Mammary epithelial cell (primary cell): ENCODE measurements around the gene BMI1.

Experiments used
- EZH2 ChIP-seq: IDR thresholded peaks from 2 replicates; pipeline ENCODE4 v1.6.1; 2012; ENCODE audit warnings: low read length, inconsistent platforms, borderline replicate concordance
- TF ChIP-seq, protein P1 (sequence below), 2 donors: IDR thresholded peaks in 1 of 2; conservative IDR thresholded peaks in 1 of 2; 2 replicates each; pipeline ENCODE4 v1.5.1; 2011 to 2012; ENCODE audit warnings: inconsistent platforms in 2 of 2, low read length in 2 of 2, mild to moderate bottlenecking in 2 of 2, control low read depth in 1 of 2, low read depth in 1 of 2; ENCODE audit not compliant: insufficient read depth in 1 of 2; ENCODE audit errors: extremely low read depth in 1 of 2

DNA sequence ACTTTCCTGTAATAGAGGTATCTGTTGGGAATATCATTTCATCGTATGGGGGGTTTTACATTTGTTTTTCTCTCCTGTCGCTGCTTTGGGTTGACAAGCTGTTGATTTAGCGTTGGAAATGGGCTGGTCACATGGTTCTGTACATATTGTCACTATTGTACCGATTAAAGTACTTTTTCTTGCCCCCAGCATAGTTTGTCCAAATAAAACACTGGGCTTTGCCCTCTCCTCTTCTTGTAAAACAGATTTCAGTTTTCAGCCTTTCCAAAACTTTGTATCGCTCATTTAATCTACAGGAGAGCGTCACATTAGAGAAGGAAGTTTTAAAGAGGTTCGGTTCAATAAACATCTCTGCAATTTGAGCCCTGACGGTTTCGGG lies 4.0 kb downstream of the BMI1 start:
- TF ChIP-seq, protein P1, sequence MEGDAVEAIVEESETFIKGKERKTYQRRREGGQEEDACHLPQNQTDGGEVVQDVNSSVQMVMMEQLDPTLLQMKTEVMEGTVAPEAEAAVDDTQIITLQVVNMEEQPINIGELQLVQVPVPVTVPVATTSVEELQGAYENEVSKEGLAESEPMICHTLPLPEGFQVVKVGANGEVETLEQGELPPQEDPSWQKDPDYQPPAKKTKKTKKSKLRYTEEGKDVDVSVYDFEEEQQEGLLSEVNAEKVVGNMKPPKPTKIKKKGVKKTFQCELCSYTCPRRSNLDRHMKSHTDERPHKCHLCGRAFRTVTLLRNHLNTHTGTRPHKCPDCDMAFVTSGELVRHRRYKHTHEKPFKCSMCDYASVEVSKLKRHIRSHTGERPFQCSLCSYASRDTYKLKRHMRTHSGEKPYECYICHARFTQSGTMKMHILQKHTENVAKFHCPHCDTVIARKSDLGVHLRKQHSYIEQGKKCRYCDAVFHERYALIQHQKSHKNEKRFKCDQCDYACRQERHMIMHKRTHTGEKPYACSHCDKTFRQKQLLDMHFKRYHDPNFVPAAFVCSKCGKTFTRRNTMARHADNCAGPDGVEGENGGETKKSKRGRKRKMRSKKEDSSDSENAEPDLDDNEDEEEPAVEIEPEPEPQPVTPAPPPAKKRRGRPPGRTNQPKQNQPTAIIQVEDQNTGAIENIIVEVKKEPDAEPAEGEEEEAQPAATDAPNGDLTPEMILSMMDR (conservative IDR thresholded peaks at IDR 0.05 in 1 of 2, IDR thresholded peaks at IDR 0.05 in 1 of 2; ENCODE audit: extremely low read depth in 1 of 2, insufficient read depth in 1 of 2, low read depth in 1 of 2, low read length in 2 of 2), result no peak
- TF ChIP-seq EZH2, result no peak
